GM20000 (cell line): Measurements from ENCODE around the gene TNRC18.
"Not testable (repeated sequence)": the region's sequence is repeated elsewhere in the genome, so short reads cannot be mapped to it uniquely, and the experiment has no call there.

ENCODE experiments used
- DNase-seq: peaks from one replicate; pipeline ENCODE4 v3.0.0; 2012; ENCODE audit warnings: low spot score
- TF ChIP-seq, protein P1 (sequence below): IDR thresholded peaks from 2 replicates; pipeline ENCODE4 v1.5.1; 2012; ENCODE audit warnings: mild to moderate bottlenecking, control low read depth; ENCODE audit errors: extremely low read depth, missing control alignments

Gene TNRC18

GRCh38 chr7:5365976-5366625 lies 57.5 kb downstream of the TNRC18 start:
- TF ChIP-seq, protein P1, sequence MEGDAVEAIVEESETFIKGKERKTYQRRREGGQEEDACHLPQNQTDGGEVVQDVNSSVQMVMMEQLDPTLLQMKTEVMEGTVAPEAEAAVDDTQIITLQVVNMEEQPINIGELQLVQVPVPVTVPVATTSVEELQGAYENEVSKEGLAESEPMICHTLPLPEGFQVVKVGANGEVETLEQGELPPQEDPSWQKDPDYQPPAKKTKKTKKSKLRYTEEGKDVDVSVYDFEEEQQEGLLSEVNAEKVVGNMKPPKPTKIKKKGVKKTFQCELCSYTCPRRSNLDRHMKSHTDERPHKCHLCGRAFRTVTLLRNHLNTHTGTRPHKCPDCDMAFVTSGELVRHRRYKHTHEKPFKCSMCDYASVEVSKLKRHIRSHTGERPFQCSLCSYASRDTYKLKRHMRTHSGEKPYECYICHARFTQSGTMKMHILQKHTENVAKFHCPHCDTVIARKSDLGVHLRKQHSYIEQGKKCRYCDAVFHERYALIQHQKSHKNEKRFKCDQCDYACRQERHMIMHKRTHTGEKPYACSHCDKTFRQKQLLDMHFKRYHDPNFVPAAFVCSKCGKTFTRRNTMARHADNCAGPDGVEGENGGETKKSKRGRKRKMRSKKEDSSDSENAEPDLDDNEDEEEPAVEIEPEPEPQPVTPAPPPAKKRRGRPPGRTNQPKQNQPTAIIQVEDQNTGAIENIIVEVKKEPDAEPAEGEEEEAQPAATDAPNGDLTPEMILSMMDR, result peak; percentile 86
- DNase-seq, result peak; percentile 89

- DNase-seq, result no peak
- TF ChIP-seq, protein P1, result no peak
Observed at GRCh38 chr7:5363729-5364128, 59.9 kb downstream of the TNRC18 start.

DNA sequence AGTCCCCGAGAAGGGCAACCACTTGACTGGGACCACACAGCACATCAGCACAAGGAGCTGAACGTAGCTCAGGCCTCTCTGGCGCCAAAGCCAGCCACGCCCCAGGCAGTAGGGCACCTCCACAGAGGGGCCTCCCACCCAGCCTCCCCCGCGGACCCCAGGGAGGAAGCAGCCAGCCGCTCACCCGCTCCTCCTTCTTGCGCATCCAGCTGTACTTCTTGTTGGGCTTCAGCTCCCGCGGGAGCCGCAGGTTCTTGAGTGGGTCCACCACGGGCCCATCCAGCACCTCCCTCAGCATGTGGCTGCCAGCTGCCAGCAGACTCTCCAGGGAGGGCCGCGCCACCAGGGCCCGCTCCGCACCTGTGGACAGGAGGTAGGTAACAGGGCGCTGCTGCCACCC lies 61.2 kb downstream of the TNRC18 start:
- TF ChIP-seq, protein P1, result no peak
- DNase-seq, result no peak

- no peak for DNase-seq
- TF ChIP-seq, protein P1, result no peak
Observed at GRCh38 chr7:5361446-5362127, 62.0 kb downstream of the TNRC18 start.

DNA sequence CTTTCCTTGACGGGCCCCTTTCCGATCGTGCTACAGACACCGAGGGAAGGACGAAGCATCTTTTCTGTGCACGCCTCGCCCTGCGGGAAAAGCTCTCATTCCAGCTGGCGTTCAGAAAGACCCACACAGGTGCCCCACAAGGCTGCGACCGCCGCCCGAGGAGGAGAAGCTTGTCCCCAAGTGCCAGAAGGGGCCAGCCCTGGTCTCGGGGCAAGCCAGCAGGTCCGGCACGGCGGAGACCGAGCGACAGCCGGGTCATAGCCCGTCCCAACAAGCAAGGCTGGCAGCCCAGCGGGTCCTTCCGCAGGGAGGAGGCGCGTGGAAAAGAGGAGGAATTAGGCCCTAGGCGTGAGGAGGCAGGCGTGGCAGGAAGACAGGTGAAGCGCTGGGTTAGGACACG lies 62.7 kb downstream of the TNRC18 start:
- DNase-seq, result no peak
- TF ChIP-seq, protein P1, result no peak

GRCh38 chr7:5360451-5360850 lies 63.2 kb downstream of the TNRC18 start:
- no peak for DNase-seq
- TF ChIP-seq, protein P1, result no peak

DNA sequence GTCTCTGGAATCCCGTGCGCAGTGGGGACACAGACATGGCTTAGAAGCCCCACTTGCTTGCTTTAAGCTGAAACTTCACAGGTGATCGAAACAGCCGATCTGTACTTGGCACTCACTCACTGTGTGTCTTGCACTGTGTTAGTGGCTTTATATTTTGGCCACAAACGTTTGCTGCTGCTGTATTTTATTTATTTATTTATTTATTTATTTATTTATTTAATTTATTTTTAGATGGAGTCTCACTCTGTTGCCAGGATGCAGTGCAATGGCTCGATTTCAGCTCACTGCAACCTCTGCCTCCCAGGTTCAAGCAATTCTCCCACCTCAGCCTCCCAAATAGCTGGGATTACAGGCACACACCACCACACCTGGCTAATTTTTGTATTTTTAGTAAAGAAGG lies 63.6 kb downstream of the TNRC18 start:
- DNase-seq, result not testable (repeated sequence)

GRCh38 chr7:5359344-5359743 lies 64.3 kb downstream of the TNRC18 start:
- TF ChIP-seq, protein P1, result no peak
- no peak for DNase-seq
